SU-DHL-6 (cell line): ENCODE results near the gene TRIP10.

ENCODE experiments used
- H2AFZ ChIP-seq: fragments of 200-600 bp; sonication (generic); 2 replicates; pipeline ENCODE4 v1.6.1; 2014; ENCODE audit warnings: low read depth, mild to moderate bottlenecking, moderate library complexity, mixed read lengths, antibody characterized with exemption, low read length; ENCODE audit not compliant: severe bottlenecking
- H3F3A ChIP-seq: fragments of 200-600 bp; shearing (Covaris generic); 2 replicates; pipeline ENCODE4 v1.6.0; 2016; ENCODE audit warnings: antibody characterized with exemption, mild to moderate bottlenecking; ENCODE audit not compliant: insufficient read depth
- H3K27ac ChIP-seq: fragments of 200-600 bp; sonication (generic); 2 replicates; pipeline ENCODE4 v1.5.1; 2016; ENCODE audit warnings: low read depth, mild to moderate bottlenecking, low read length, moderate library complexity, mixed read lengths
- H3K27me3 ChIP-seq: fragments of 200-600 bp; sonication (generic), shearing (Covaris generic); 2 replicates; pipeline ENCODE4 v1.6.0; 2014; ENCODE audit warnings: mild to moderate bottlenecking, low read length
- H3K36me3 ChIP-seq: fragments of 200-600 bp; sonication (generic); 2 replicates; pipeline ENCODE4 v1.6.1; 2014; ENCODE audit warnings: mild to moderate bottlenecking, low read length, mixed read lengths
- H3K4me2 ChIP-seq: fragments of 300-600, 200-600 bp; shearing (Covaris generic), sonication (generic); 2 replicates; pipeline ENCODE4 v1.6.0; 2014; ENCODE audit warnings: low read length, low read depth, mild to moderate bottlenecking; ENCODE audit not compliant: poor library complexity, severe bottlenecking
- H3K4me3 ChIP-seq: fragments of 200-600 bp; sonication (generic); 2 replicates; pipeline ENCODE4 v1.5.1; 2014; ENCODE audit warnings: antibody characterized with exemption, low read length, mild to moderate bottlenecking, mixed read lengths; ENCODE audit not compliant: insufficient read depth, poor library complexity, severe bottlenecking
- H3K79me2 ChIP-seq: fragments of 200-600 bp; sonication (generic); 2 replicates; pipeline ENCODE4 v1.6.1; 2014; ENCODE audit warnings: mild to moderate bottlenecking, low read length, moderate library complexity; ENCODE audit not compliant: insufficient read depth
- H3K9ac ChIP-seq: fragments of 200-600 bp; sonication (generic); 2 replicates; pipeline ENCODE4 v1.7.0; 2014; ENCODE audit warnings: mild to moderate bottlenecking, low read length
- H3K9me2 ChIP-seq: fragments of 200-600 bp; sonication (generic); replicated peaks from 2 replicates; pipeline ENCODE4 v1.6.1; 2014; ENCODE audit warnings: low read length; ENCODE audit not compliant: insufficient read depth
- H3K9me3 ChIP-seq: fragments of 200-600 bp; sonication (generic); 2 replicates; pipeline ENCODE4 v1.6.1; 2014; ENCODE audit warnings: low read length, mixed read lengths; ENCODE audit not compliant: insufficient read depth
- H4K20me1 ChIP-seq: fragments of 200-600 bp; sonication (generic); 2 replicates; pipeline ENCODE4 v1.6.1; 2014; ENCODE audit warnings: low read depth, mild to moderate bottlenecking, antibody characterized with exemption, low read length, moderate library complexity, mixed read lengths
- EZH2phosphoT487 ChIP-seq: fragments of 200-600 bp; sonication (generic), shearing (Covaris generic); conservative IDR thresholded peaks from 2 replicates; pipeline ENCODE4 v1.6.1; 2018; ENCODE audit warnings: mild to moderate bottlenecking, antibody characterized with exemption, low read length, moderate library complexity, mixed read lengths
- TF ChIP-seq, protein P1 (sequence below): fragments of 200-600 bp; sonication (generic); IDR thresholded peaks from one replicate; pipeline ENCODE4 v1.5.1; 2017; ENCODE audit warnings: antibody characterized with exemption, mild to moderate bottlenecking, low read length, moderate library complexity; ENCODE audit not compliant: insufficient read depth, poor library complexity, severe bottlenecking

TRIP10 gene

DNA sequence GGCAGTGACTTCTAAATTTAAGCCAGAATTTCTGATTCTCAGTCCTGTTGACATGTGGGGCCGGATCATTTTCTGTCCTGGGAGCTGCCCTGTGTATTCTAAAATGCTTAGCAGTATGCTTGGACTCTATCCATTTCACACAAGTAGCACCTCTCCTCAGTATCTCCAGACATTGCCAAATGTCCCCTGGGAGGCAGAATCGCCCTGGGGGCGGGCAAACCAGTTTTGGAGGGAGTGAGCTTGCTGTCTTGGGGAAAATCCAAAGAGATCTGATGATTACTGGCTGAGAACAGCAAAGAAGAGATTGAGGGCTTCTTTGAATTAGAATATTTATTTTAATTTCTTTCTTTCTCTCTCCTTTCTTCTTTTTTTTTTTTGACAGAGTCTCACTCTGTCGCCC lies 49.4 kb downstream of the TRIP10 start:
- H3K27me3 ChIP-seq, result no peaks in the 10 kb centered on the region
- TF ChIP-seq EZH2phosphoT487, result no peak
- TF ChIP-seq, protein P1, sequence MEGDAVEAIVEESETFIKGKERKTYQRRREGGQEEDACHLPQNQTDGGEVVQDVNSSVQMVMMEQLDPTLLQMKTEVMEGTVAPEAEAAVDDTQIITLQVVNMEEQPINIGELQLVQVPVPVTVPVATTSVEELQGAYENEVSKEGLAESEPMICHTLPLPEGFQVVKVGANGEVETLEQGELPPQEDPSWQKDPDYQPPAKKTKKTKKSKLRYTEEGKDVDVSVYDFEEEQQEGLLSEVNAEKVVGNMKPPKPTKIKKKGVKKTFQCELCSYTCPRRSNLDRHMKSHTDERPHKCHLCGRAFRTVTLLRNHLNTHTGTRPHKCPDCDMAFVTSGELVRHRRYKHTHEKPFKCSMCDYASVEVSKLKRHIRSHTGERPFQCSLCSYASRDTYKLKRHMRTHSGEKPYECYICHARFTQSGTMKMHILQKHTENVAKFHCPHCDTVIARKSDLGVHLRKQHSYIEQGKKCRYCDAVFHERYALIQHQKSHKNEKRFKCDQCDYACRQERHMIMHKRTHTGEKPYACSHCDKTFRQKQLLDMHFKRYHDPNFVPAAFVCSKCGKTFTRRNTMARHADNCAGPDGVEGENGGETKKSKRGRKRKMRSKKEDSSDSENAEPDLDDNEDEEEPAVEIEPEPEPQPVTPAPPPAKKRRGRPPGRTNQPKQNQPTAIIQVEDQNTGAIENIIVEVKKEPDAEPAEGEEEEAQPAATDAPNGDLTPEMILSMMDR, result no peak
- H3K27ac ChIP-seq, result no peak overlapping the region
- no peaks in the 10 kb centered on the region for H3F3A ChIP-seq
- H2AFZ ChIP-seq, result no peak overlapping the region
- H3K36me3 ChIP-seq, result no peaks in the 10 kb centered on the region
- peaks cover 71% of the 10 kb centered on the region for H3K79me2 ChIP-seq
- H3K9me2 ChIP-seq, result no peaks in the 10 kb centered on the region
- H4K20me1 ChIP-seq, result no peaks in the 10 kb centered on the region; the same call in 1 of the 2 replicates
- no peak overlapping the region for H3K9ac ChIP-seq
- no peak overlapping the region for H3K4me2 ChIP-seq
- H3K9me3 ChIP-seq, result no peaks in the 10 kb centered on the region
- no peak overlapping the region for H3K4me3 ChIP-seq

DNA sequence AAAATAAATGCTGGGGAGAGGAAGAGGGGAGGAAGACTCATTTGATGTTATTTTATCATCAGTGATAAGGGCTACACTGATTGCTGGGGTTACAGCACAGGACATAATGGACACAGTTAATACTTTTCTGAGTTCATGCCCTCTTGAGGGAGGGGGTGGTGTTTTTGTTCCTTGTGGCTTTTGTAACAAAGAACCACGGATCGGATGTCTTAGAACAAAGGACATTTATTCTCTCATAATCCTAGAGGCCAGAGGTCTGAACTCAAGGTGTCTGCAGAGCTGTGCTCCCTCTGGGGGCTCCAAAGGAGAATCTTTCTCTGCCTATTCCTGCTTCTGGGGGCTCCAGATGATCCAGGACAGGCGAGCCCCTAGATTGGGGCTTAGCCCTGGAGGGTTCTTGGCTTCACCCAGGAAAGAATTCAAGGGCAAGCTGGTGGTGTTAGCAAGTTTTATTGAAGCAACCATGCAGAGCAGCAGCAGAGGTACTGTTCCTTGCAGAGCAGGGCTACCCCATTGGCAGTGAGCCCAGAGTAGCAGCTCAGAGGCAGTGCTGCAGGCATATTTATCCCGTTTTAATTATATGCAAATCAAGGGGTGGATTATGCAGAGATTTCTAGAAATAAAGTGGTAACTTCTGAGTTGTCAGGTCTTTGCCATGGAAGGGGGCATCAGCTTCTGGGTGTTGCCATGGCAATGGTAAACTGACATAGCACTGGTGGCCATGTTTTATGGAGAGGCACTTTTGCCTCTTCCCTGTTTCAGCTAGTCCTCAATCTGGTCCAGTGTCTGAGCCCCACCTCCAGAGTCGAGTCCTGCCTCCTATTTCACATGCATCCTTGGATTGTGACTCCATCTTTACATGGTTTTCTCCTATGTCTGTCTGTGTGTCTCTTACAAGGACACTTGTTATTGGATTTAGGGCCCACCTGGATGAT lies 51.0 kb downstream of the TRIP10 start:
- Histone ChIP-seq H4K20me1 (no peaks in the 10 kb centered on the region; the same call in 1 of the 2 replicates), H3K4me2 (no peak overlapping the region), H3K9me2 (no peaks in the 10 kb centered on the region)

GRCh38 chr19:6791237-6791636 lies 51.8 kb downstream of the TRIP10 start:
- Histone ChIP-seq H3F3A (no peaks in the 10 kb centered on the region), H3K9me3 (no peaks in the 10 kb centered on the region), H2AFZ (no peak overlapping the region), H3K9me2 (no peaks in the 10 kb centered on the region), H3K4me2 (no peak overlapping the region), H3K27ac (no peak overlapping the region), H4K20me1 (no peaks in the 10 kb centered on the region; the same call in 1 of the 2 replicates), H3K79me2 (peaks cover 78% of the 10 kb centered on the region), H3K4me3 (no peak overlapping the region), H3K27me3 (no peaks in the 10 kb centered on the region), H3K36me3 (no peaks in the 10 kb centered on the region), H3K9ac (no peak overlapping the region)
- no peak for TF ChIP-seq EZH2phosphoT487
- TF ChIP-seq, protein P1, result no peak

More for the DNA sequence above, 51.0 kb downstream of the TRIP10 start:
- Histone ChIP-seq H3K27ac (no peak overlapping the region), H3K27me3 (no peaks in the 10 kb centered on the region), H3K9ac (no peak overlapping the region), H3F3A (no peaks in the 10 kb centered on the region), H3K4me3 (no peak overlapping the region), H3K79me2 (peaks cover 77% of the 10 kb centered on the region), H2AFZ (no peak overlapping the region), H3K36me3 (no peaks in the 10 kb centered on the region), H3K9me3 (no peaks in the 10 kb centered on the region)
- no peak for TF ChIP-seq EZH2phosphoT487
- TF ChIP-seq, protein P1, result no peak
